Coronary artery (tissue), 2 donors: ENCODE measurements around the gene RFX3.

ENCODE experiments used
- DNase-seq: peaks from one replicate; pipeline ENCODE4 v3.0.0-alpha.2; 2017; ENCODE audit warnings: low spot score
- H3K27ac ChIP-seq, 2 donors: fragments of 200-600 bp; sonication (generic); one replicate each; pipeline ENCODE4 v1.5.1; 2016 to 2019
- H3K4me3 ChIP-seq: fragments of 200-600 bp; sonication (generic); 2 replicates; pipeline ENCODE4 v1.5.1; 2016; ENCODE audit warnings: mild to moderate bottlenecking, moderate library complexity
- CTCF ChIP-seq: fragments of 200-600 bp; sonication (generic); IDR thresholded peaks from one replicate; pipeline ENCODE4 v1.5.1; 2019; ENCODE audit warnings: antibody characterized with exemption

RFX3 gene

GRCh38 chr9:3277200-3277599, 248.6 kb downstream of the RFX3 start:
- Histone ChIP-seq H3K27ac (no peak overlapping the region), H3K4me3 (no peak overlapping the region)
- DNase-seq = no peak
- TF ChIP-seq CTCF = no peak

GRCh38 chr9:3271581-3271980, 254.2 kb downstream of the RFX3 start:
- no peak for TF ChIP-seq CTCF
- DNase-seq = no peak
- no peak overlapping the region for H3K4me3 ChIP-seq
- no peak overlapping the region for H3K27ac ChIP-seq

GRCh38 chr9:3271157-3271556, 254.6 kb downstream of the RFX3 start:
- H3K27ac ChIP-seq = no peak overlapping the region
- no peak overlapping the region for H3K4me3 ChIP-seq
- no peak for TF ChIP-seq CTCF
- DNase-seq = no peak

GRCh38 chr9:3268223-3268622, 257.6 kb downstream of the RFX3 start:
- no peak for DNase-seq
- Histone ChIP-seq H3K4me3 (no peak overlapping the region), H3K27ac (no peak overlapping the region)
- TF ChIP-seq CTCF = no peak

- Histone ChIP-seq H3K27ac (no peak overlapping the region), H3K4me3 (no peak overlapping the region)
- no peak for TF ChIP-seq CTCF
- no peak for DNase-seq
Measured at GRCh38 chr9:3263698-3264097, 262.1 kb downstream of the RFX3 start.

GRCh38 chr9:3262826-3263529, 262.8 kb downstream of the RFX3 start:
- no peak for DNase-seq
- H3K4me3 ChIP-seq = no peak overlapping the region
- no peak for TF ChIP-seq CTCF
- H3K27ac ChIP-seq = no peak overlapping the region

- TF ChIP-seq CTCF = no peak
- Histone ChIP-seq H3K4me3 (no peak overlapping the region), H3K27ac (no peak overlapping the region)
- no peak for DNase-seq
Measured at GRCh38 chr9:3261484-3261883, 264.3 kb downstream of the RFX3 start.
